Left lung (tissue), 10 donors: ENCODE results near the gene PCDHB15. TPM values are rescaled to one million over a fixed set of nuclear protein-coding genes. Genes with fewer than 3 reads are reported as not detected.

ENCODE experiments used
- ATAC-seq: fragments of 200-7000 bp; cut with Tn5 transposase; one replicate; pipeline ENCODE4 v1.9.1; 2020; ENCODE audit warnings: moderate library complexity
- DNase-seq, 4 donors: peaks; one replicate each; pipeline ENCODE4 v3.0.0-alpha.2; 2013 to 2020
- H3K27ac ChIP-seq, 2 donors: fragments of 200-600 bp; sonication (generic) in 1 of 2; one replicate each; pipeline versions ENCODE4 v1.5.0 to v1.8.0; 2020 to 2021
- H3K27me3 ChIP-seq, 2 donors: fragments of 200-600 bp; sonication (generic) in 1 of 2; one replicate each; pipeline versions ENCODE4 v1.5.0 to v1.8.0; 2020 to 2021
- H3K36me3 ChIP-seq, 2 donors: fragments of 200-600 bp; sonication (generic) in 1 of 2; one replicate each; pipeline versions ENCODE4 v1.5.0 to v1.8.0; 2020 to 2021
- H3K4me1 ChIP-seq, 2 donors: fragments of 200-600 bp; one replicate each; pipeline ENCODE4 v1.8.0; 2021
- H3K4me3 ChIP-seq, 2 donors: fragments of 200-600 bp; sonication (generic) in 1 of 2; one replicate each; pipeline versions ENCODE4 v1.5.0 to v1.8.0; 2020 to 2021; ENCODE audit warnings: mild to moderate bottlenecking in 1 of 2
- H3K9me3 ChIP-seq, 2 donors: fragments of 200-600 bp; sonication (generic) in 1 of 2; one replicate each; pipeline versions ENCODE4 v1.5.0 to v1.8.0; 2020 to 2021
- CTCF ChIP-seq, 2 donors: fragments of 200-600 bp; sonication (generic) in 1 of 2; IDR thresholded peaks; one replicate each; pipeline versions ENCODE4 v1.5.0 to v1.8.0; 2021; ENCODE audit warnings: antibody characterized with exemption in 2 of 2
- intact Hi-C, 2 donors: fragments of 100-400 bp; cut with DNase I; formaldehyde crosslinking; loops; one replicate each; pipeline versions ENCODE4 v1.11.2 to v1.14.2; 2022
- polyA plus RNA-seq, 6 donors: library from polyadenylated mRNA; unstranded; fragments of 120-200 nt; gene quantifications; one replicate each; pipeline ENCODE4 v1.2.1, GENCODE V29; 2013; ENCODE audit not compliant: insufficient read length in 6 of 6
- total RNA-seq, 2 donors: library from RNA; stranded (reverse); fragmentation: NEBNext Ultra II Directional; extraction: Animal tissue kit (Norgen Biotek cat#: 25700); gene quantifications; one replicate each; pipeline ENCODE4 v1.2.1, GENCODE V29; 2021
- donor health status: DM: no; HTN: yes; CAD: no.
- donor health status: DM: no; HTN: no; CAD: no.

The PCDHB15 gene
- total and polyA plus RNA-seq, 8 donors, result 2.8 to 14.4 (median 9.7) TPM

GRCh38 chr5:141250576-141250975 is 5.4 kb downstream of the PCDHB15 start:
- Histone ChIP-seq H3K27me3 (no peaks in the 10 kb centered on the region), H3K27ac (no peak overlapping the region), H3K4me3 (no peak overlapping the region), H3K36me3 (no peaks in the 10 kb centered on the region), H3K9me3 (peaks cover 0 to 99% of the 10 kb centered on the region in 2 donors), H3K4me1 (no peaks in the 10 kb centered on the region)
- intact Hi-C loops, result no loop called here
- TF ChIP-seq CTCF (IDR thresholded peaks at IDR 0.05), result no peak
- no peak for DNase-seq
- no peak for ATAC-seq

DNA sequence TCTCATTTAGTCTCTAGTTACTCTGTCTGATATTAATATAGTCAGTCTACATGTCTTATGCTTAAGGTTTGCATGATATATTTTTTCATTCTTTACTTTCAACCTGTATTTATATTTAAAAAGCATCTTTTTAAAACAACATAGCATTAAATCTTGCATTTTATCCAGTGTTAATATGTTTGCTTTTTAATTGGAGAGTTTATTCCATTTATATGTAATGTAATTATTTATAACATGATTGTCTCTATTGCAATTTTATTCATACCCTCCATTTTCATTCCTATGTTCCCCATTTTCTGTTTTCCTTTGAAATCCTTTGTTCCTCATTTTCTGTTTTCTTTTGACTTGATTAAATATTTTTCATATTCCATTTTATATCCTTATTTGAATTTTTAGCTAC is 13.3 kb downstream of the PCDHB15 start:
- Histone ChIP-seq H3K9me3 (peaks cover 9 to 100% of the 10 kb centered on the region in 2 donors), H3K27me3 (no peaks in the 10 kb centered on the region), H3K4me3 (no peak overlapping the region), H3K4me1 (no peaks in the 10 kb centered on the region), H3K36me3 (peaks cover 0 to 3% of the 10 kb centered on the region in 2 donors), H3K27ac (no peak overlapping the region)
- intact Hi-C loops, result no loop called here
- DNase-seq (no peak), ATAC-seq (no peak)
- TF ChIP-seq CTCF (IDR thresholded peaks at IDR 0.05), result no peak

GRCh38 chr5:141258948-141259347 is 13.8 kb downstream of the PCDHB15 start:
- intact Hi-C loops, result no loop called here
- no peak overlapping the region for H3K27ac ChIP-seq
- H3K9me3 ChIP-seq, result peaks cover 9 to 100% of the 10 kb centered on the region in 2 donors
- H3K4me3 ChIP-seq, result no peak overlapping the region
- TF ChIP-seq CTCF (IDR thresholded peaks at IDR 0.05), result no peak
- DNase-seq (no peak), ATAC-seq (no peak)
- no peaks in the 10 kb centered on the region for H3K27me3 ChIP-seq
- H3K4me1 ChIP-seq, result no peaks in the 10 kb centered on the region
- H3K36me3 ChIP-seq, result peaks cover 0 to 8% of the 10 kb centered on the region in 2 donors

GRCh38 chr5:141260458-141261237 is 15.5 kb downstream of the PCDHB15 start:
- no peak overlapping the region for H3K27ac ChIP-seq
- no peak for TF ChIP-seq CTCF (IDR thresholded peaks at IDR 0.05)
- H3K9me3 ChIP-seq, result peaks cover 9 to 100% of the 10 kb centered on the region in 2 donors
- H3K27me3 ChIP-seq, result no peaks in the 10 kb centered on the region
- H3K4me3 ChIP-seq, result no peak overlapping the region
- peaks cover 0 to 19% of the 10 kb centered on the region in 2 donors for H3K36me3 ChIP-seq
- no peak for ATAC-seq
- no peaks in the 10 kb centered on the region for H3K4me1 ChIP-seq
- intact Hi-C loops, result no loop called here
- DNase-seq, result no peak

- H3K27me3 ChIP-seq, result no peaks in the 10 kb centered on the region
- peaks cover 9 to 100% of the 10 kb centered on the region in 2 donors for H3K9me3 ChIP-seq
- H3K4me1 ChIP-seq, result no peaks in the 10 kb centered on the region
- intact Hi-C loops, result no loop called here
- H3K36me3 ChIP-seq, result peaks cover 0 to 22% of the 10 kb centered on the region in 2 donors
- TF ChIP-seq CTCF (IDR thresholded peaks at IDR 0.05), result no peak
- no peak overlapping the region for H3K4me3 ChIP-seq
- no peak for DNase-seq
- H3K27ac ChIP-seq, result no peak overlapping the region
- no peak for ATAC-seq
Measured at GRCh38 chr5:141261238-141261546, 16.0 kb downstream of the PCDHB15 start.
